AG04450 (cell line): Measurements from ENCODE around the gene KLHL26. TPM values are rescaled to one million over a fixed set of nuclear protein-coding genes. Genes with fewer than 3 reads are reported as not detected.

Experiments used
- CTCF ChIA-PET: fragments of 300-600, 350-600 bp; formaldehyde crosslinking; extraction: SDS; loops from one replicate; lab custom pipeline; 2022; ENCODE audit warnings: antibody characterized with exemption, inconsistent platforms; lab: Charles Lee
- POLR2A ChIA-PET: fragments of 350-600 bp; formaldehyde crosslinking; extraction: SDS; loops from one replicate; lab custom pipeline; 2021; ENCODE audit warnings: antibody characterized with exemption, inconsistent platforms; lab: Yijun Ruan, JAX
- DNase-seq: peaks from one replicate; pipeline ENCODE4 v3.0.0-alpha.2; 2011; ENCODE audit warnings: low read depth, low spot score
- H3K27ac ChIP-seq: one replicate; pipeline ENCODE4 v1.5.1; 2012; ENCODE audit warnings: low read depth, low read length, control low read depth
- H3K27me3 ChIP-seq: one replicate; pipeline ENCODE4 v1.6.0; 2012; ENCODE audit warnings: low read length; ENCODE audit not compliant: control insufficient read depth, insufficient read depth
- H3K4me3 ChIP-seq: 2 replicates; pipeline ENCODE4 v1.5.1; 2011; ENCODE audit warnings: mild to moderate bottlenecking, low read depth, low read length, control low read depth
- H3K9me3 ChIP-seq: 2 replicates; pipeline ENCODE4 v1.5.1; 2012; ENCODE audit warnings: low read length; ENCODE audit not compliant: control insufficient read depth, insufficient read depth
- polyA plus RNA-seq: library from polyadenylated mRNA; depleted of rRNA; stranded (reverse); fragments of >200 nt; gene quantifications from 2 replicates; pipeline ENCODE4 v1.2.3, GENCODE V29; 2011
- TF ChIP-seq, protein P1 (sequence below): IDR thresholded peaks from 2 replicates; pipeline ENCODE4 v1.5.1; 2011; ENCODE audit warnings: low read depth, low read length, control low read depth, inconsistent platforms

The KLHL26 gene
- polyA plus RNA-seq, 1 experiment: 1.2 TPM

DNA sequence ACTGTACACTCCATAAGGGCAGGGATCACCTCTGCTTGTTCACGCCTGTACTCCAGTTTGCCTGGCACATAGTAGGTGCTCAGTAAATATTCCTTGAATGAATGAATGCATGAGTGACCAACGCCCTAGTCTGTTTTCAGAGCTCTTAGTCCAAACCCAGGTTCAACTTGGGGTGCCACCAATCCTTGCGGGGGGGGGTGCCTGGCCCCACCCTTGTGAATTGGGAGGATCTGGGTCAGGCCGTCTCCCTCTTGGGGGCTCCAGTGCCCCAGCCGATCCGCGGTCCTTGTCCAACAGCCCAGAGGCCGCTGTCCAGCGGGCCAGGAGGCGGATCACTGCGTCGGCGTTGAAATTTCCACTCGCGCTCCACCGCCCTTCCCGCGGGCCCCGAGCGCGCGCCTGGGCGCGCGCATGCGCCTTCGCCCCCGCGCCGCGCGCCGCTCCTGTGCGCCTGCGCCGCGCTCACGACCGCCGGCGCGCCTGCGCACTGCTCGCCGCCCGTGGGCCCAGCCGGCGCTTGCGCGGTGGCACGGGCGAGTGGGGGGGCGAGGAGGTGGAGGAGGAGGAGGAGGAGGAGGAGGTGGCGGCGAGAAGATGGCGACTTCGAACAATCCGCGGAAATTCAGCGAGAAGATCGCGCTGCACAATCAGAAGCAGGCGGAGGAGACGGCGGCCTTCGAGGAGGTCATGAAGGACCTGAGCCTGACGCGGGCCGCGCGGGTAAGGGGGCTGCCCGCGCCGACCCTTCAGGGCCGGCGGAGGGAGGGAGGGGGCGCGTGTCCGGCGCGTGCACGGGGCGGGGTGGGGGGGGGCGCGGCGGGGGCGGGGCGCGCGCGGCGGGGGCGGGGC lies 46.5 kb downstream of the KLHL26 start, which contains the start of gene CRTC1:
CRTC1 (plus strand) TSS at position 572 of the 849 bp plus-strand sequence; CDS start at position 595, 23 bp downstream.
- H3K4me3 ChIP-seq: peak within 1 kb of the TSS; percentile 78
- no peaks in the 10 kb centered on the region for H3K27me3 ChIP-seq
- H3K27ac ChIP-seq: peak within 1 kb of the TSS; percentile 21
- H3K9me3 ChIP-seq: no peaks in the 10 kb centered on the region
- TF ChIP-seq, protein P1, sequence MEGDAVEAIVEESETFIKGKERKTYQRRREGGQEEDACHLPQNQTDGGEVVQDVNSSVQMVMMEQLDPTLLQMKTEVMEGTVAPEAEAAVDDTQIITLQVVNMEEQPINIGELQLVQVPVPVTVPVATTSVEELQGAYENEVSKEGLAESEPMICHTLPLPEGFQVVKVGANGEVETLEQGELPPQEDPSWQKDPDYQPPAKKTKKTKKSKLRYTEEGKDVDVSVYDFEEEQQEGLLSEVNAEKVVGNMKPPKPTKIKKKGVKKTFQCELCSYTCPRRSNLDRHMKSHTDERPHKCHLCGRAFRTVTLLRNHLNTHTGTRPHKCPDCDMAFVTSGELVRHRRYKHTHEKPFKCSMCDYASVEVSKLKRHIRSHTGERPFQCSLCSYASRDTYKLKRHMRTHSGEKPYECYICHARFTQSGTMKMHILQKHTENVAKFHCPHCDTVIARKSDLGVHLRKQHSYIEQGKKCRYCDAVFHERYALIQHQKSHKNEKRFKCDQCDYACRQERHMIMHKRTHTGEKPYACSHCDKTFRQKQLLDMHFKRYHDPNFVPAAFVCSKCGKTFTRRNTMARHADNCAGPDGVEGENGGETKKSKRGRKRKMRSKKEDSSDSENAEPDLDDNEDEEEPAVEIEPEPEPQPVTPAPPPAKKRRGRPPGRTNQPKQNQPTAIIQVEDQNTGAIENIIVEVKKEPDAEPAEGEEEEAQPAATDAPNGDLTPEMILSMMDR: peak; percentile 10; the same call in 1 of the 2 replicates
- ChIA-PET CTCF (no interaction called here), POLR2A (interaction anchor here (0.6 kb wide), 3 partner anchors 83 to 393 kb away, joined by 3 to 9 read pairs (median 4); no protein-coding TSS in a partner anchor)
- peak; percentile 54 for DNase-seq

GRCh38 chr19:18683958-18684641 lies 47.3 kb downstream of the KLHL26 start:
- Histone ChIP-seq H3K9me3 (no peaks in the 10 kb centered on the region), H3K4me3 (peak overlapping the region; percentile 78), H3K27ac (no peak overlapping the region), H3K27me3 (no peaks in the 10 kb centered on the region)
- no peak for DNase-seq
- CTCF ChIA-PET: interaction anchor here (0.6 kb wide), 1 partner anchor 677 kb away, joined by 3 read pairs; no protein-coding TSS in a partner anchor
- TF ChIP-seq, protein P1: no peak
- POLR2A ChIA-PET: no interaction called here

GRCh38 chr19:18684642-18684993 lies 47.8 kb downstream of the KLHL26 start:
- DNase-seq: no peak
- POLR2A ChIA-PET: no interaction called here
- CTCF ChIA-PET: interaction anchor here (0.6 kb wide), 1 partner anchor 676 kb away, joined by 3 read pairs; no protein-coding TSS in a partner anchor
- Histone ChIP-seq H3K9me3 (no peaks in the 10 kb centered on the region), H3K27ac (no peak overlapping the region), H3K27me3 (no peaks in the 10 kb centered on the region), H3K4me3 (peak overlapping the region; percentile 78)
- TF ChIP-seq, protein P1: no peak

- Histone ChIP-seq H3K4me3 (no peak overlapping the region), H3K9me3 (no peaks in the 10 kb centered on the region), H3K27me3 (no peaks in the 10 kb centered on the region), H3K27ac (no peak overlapping the region)
- TF ChIP-seq, protein P1: no peak
- POLR2A ChIA-PET: interaction anchor here (0.6 to 1.1 kb wide), 2 partner anchors 48 to 199 kb away, joined by 3 to 5 read pairs; no protein-coding TSS in a partner anchor
- no peak for DNase-seq
- CTCF ChIA-PET: no interaction called here
Observed at GRCh38 chr19:18685597-18686190, 48.9 kb downstream of the KLHL26 start.
